GM19372 (cell line): ENCODE results near the gene PSMG3.
"Not testable (repeated sequence)": the region's sequence is repeated elsewhere in the genome, so short reads cannot be mapped to it uniquely, and the experiment has no call there.

Source experiments
- ATAC-seq: cut with Tn5 transposase; IDR thresholded peaks from one replicate; pipeline ENCODE4 v1.9.1; 2021; ENCODE audit warnings: mild to moderate bottlenecking, low read depth, moderate library complexity; ENCODE audit not compliant: unreplicated experiment

Gene PSMG3

DNA sequence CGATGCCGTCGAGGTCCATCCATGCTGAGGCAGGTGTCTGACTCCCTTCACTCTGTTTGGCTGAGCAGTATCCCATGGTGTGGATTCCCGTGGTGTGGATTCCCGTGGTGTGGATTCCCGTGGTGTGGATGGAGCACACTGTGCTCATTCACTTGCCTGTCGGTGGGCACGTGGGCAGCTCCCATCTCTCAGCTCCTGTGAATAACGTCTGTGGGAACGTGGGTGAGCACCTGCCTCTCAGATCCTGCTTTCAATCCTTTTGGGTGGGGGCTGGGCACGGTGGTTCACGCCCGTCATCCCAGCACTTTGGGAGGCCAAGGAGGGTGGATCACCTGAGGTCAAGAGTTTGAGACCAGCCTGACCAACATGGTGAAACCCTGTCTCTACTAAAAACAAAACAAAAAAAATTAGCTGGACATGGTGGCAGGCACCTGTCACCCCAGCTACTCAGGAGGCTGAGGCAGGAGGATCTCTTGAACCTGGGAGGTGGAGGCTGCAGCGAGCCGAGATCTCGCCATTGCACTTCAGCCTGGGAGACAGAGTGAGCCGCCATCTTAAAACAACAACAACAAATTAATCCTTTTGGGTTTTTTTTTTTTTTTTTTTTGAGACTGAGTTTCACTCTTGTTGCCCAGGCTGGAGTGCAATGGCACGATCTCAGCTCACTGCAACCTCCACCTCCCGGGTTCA, 13.6 kb upstream of the PSMG3 start:
- ATAC-seq = not testable (repeated sequence)

DNA sequence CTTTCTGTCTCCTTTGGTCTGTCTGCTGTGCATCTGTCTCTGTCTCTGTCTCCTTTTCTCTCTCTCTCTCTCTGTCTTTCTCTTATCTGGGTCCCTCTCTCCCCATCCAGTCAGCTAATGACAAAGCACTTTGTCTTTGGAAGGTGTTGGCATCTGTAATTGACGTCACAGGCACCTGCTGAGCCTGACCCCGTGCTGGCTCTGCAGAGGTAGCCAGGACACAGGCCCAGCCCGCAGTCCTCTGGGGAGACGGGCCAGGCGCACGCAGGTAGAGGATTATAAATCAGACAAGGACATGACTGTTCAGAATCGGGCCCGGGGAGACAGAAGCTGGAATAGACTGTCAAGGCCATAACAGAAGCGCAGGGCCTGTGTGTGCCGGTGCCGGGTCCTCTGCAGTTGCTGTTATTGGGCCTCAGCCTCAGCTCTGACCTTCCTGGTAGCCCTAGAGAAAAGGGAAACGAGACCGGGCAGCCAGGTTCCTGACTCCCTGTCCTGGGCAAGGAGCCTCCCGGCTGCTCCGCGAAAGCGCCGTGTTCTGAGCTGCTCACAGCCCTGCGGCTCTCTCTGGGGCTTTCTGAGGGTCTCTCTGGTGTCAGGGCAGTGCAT, 10.7 kb upstream of the PSMG3 start:
- no peak for ATAC-seq

DNA sequence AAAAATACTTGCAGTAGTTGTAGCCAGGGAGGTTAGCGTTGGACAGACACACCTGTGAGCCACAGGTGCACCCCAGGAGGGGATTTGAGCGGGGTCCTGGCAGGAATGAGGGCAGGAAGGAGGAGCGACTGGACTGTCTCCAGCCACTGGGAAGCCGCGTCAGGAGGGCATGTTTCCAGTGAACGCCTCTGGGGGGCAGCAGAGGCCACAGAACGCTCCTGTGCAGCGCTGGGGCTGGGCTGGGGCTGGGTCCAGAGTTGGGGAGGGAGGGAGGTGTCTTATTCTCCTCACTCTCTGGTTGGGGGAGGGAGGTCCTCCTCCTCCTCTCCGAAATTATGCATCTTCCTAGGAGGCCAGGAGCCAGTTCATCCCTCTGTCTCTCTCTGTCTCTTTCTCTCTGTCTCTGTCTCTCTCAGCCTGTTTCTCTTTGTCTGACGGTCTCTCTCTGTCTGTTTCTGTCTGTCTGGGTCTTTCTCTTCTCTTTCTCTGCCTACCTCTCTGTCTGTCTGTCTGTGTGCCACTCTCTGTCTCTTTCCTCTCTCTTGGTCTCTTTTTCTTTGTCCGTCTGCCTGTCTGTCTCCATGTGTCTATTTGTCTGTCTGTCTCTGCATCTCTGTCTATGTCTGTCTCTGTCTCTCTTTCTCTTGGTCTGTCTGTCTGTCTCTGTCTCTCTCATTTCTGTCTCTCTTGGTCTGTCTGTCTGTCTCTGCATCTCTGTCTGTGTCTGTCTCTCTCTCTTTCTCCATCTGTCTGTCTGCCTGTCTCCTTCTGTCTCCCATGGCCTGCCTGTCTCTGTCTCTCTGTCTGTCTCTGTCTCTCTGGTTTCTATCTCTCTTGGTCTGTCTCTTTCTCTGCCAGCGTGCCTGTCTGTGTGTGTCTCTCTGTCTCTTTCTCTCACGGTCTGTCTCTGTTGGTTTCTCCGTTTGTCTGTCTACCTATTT, 9.9 kb upstream of the PSMG3 start:
- ATAC-seq = no peak

DNA sequence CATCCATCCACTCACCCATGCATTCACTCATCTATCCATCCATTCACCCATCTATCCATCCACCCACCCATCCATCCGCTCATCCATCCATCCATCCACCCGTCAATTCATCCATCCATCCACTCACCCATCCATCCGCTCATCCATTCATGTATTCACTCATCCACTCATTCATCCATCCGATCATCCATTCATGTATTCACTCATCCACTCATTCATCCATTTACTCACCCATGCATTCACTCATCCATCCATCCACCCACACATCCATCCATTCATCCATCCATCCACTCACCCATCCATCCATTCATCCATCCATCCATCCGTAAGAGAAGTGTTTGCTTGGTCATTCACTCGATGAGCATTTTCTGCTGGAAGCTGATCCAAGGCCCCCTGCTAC, 8.7 kb upstream of the PSMG3 start:
- ATAC-seq = no peak

DNA sequence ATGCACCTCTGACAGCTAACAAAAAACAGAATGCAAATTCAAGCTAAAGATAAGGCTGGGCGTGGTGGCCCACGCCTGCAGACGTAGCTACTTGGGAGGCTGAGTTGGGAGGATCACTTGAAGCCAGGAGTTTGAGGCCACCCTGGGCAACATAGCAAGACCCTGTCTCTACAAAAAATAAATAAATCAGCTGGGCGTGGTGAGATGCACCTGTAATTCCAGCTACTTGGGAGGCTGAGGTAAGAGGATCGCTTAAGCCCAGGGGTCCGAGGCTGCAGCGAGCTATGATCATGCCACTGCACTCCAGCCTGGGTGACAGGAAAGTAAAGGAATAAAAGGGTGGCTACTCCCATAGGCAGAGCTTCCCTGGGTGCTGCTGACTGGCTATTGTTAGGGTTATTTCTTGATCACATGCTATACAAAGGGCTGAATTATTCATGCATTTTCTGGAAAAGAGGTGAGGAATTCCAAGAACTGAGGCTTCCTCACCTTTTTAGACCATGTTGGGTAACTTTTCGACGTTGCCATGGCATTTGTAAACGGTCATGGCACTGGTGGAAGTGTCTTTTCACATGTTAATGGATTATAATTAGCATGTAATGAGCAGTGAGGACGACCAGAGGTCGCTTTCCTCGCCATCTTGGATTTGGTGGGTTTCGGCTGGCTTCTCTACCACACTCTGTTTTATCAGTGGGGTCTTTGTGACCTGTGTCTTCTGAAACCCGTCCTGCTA, 6.9 kb upstream of the PSMG3 start:
- ATAC-seq = no peak

DNA sequence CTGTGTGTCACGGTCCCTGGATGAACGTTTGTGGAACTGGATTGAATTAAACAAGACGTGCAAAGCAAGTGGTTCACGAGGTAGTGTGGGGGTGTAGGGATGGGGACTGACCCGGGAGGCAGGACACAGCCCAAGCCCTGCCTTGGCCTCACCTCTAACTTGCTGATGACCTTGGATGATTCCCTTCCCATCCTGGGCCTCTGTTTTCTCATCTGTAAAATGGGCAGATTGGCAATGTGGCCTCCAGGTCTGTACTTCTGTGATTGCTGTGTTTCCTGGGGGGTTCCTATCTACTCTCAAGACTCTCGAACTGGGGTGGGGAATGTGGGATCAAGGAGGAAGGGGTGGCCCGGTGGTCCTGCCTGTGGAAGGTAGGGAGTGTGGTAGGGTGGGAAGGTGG, 6.0 kb upstream of the PSMG3 start:
- ATAC-seq = no peak

DNA sequence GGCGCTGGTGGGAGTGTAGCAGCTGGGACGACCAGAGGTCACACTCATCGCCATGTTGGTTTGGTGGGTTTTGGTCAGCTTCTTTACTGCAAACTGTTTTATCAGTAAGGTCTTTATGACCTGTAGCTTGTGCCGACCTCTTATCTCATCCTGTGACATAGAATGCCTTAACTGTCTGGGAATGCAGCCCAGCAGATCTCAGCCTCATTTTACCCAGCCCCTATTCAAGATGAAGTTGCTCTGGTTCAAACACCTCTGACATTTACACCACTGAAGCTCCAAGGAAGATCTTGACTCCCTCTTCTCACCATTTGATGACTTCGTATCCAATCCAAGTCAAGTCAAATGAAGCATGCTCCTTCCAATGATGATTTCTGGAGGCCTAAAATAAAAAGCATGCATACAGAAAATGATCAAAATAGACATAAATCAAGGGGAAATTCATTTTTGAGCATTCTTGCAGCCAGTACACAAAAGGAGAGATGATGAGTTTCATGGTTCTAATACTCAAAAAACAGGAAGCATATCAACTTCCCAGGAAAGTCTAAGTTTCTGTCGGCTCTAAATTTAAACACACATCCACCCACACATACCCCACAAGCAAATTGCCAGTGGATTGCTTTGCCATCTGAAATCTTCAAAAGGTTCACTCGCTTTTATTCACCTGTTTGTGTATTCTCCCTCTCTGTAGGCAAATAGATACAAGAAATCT, 2.4 kb upstream of the PSMG3 start:
- ATAC-seq = no peak

DNA sequence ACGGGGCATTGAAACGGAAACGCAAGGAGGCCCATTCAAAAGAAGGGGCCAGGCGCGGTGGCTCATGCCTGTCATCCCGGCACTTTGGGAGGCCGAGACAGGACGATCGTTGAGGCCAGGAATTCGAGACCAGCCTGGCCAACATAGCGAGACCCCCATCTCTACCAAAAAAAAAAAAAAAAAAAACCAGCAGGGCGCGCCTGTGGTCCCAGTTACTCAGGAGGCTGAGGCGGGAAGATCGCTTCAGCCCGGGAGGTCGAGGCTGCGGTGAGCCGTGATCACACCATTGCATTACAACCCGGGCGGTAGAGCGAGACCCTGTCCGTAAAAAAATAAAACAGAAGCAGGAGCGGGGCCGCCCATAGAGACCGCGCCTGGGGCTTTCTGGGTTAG, 396 bp downstream of the PSMG3 start:
- peak; percentile 6 for ATAC-seq

DNA sequence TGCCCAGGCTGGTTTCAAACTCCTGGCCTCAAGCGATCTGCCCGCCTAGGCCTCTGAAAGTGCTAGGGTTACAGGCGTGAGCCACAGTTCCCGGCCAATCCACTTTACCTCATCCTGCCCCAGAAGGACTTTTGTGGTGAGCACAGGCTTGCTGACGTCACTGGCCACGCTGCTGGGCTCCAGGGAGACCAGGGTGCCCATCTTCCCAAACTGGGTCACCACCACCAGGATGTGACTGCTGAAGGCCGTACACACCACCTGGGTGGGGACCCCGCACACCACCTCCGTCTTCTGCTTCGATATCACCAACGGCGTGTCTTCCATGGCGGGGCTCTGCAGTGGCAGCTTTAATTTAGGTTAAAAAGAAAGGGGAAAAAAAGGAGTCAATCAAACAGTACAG, 816 bp downstream of the PSMG3 start:
- ATAC-seq = no peak

DNA sequence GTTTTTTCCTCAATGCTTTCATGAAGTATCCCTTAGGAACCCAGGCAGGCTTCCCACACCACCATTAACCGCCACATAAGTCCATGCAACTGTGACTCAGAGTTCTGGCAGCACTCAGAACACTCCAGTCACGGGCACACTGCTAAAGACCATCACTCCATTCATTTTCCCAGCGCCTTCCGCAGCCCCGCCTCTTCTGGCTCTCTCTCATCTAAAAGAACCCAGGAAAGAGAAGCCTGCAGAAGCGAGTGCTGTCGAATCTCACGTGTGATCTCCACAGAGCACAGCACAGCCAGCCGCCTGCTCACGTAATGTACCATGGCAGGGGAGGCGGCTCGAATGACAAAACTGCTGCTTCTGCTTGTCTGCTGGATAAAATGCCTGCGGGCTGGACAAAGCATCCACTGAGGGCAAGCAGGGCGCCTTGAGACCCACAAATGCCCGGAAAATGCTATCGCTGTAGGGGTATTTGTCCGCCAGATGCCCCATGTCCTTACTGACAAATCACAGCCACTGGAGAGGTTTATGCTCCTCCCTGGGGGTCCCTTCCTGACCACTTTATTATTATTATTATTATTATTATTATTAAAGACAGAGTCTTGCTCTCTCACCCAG, 1.8 kb downstream of the PSMG3 start:
- no peak for ATAC-seq

DNA sequence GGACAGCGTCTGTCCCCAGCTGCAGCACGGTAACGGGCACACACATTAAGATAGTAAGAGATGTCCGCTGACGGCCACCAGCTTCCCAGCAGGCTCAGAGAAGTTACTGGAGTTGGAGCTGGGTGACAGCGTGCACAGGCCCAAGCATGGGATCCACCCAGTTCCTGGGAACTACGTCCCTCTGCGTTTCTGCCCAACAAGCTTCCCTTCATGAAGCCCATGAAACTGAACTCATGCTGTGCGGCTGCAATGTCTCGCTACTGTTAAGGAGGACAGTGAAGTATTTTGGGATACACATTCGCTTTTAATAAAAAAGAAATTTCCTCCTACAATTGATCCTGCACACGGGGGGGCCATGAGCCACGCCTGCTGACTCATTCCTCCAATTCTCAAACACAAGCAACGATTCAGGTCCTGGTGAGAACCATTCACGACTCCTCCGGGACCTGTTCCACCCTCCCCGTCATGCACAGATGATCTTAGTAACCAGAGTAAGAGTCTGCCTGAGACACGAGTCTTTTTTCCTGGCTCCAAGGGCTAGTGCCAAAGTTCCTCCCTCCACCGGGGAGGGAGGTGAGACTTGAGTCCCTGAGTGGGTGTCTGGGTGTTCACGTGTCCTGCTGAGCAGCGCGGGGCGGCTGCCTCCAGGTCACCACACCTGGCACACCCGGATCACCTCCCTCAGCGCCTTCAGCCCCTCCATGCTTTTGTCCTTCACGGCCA, 2.6 kb downstream of the PSMG3 start:
- no peak for ATAC-seq

DNA sequence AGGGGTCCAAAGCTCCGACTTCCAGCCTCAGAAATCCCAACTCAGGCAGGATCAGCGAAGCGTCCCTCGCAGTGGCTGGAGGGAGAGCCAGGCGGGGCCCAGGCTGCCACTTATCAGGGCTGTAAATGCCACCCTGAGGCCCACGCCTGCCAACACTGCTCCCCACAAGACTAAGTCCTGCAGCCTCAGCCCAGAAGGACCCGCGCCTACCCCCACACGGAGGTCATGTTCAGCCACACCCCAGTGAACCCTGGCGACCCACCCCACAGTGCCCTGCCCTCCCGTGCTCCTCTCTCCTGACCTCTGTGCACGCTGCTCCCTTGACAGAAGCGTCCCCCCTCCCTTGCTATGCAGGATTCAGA, 3.2 kb downstream of the PSMG3 start:
- no peak for ATAC-seq

DNA sequence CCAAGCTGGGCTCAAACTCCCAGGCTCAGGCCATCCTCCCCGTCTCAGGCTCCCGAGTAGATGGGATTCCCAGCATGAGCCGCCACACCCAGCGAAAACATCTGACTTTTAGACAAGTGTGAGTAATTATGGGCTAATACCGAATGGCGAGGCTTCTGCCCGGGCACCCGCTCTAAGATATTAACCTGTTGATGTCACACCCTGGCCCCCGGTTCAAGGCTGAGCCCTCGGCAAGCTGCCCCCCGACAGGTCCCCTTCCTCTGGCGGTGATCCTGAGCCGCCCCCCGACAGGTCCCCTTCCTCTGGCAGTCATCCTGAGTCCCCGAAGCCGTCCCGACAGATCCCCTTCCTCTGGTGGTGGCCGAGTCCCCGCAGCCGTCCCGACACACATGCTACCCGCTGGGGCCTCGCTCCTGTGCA, 5.2 kb downstream of the PSMG3 start:
- no peak for ATAC-seq

DNA sequence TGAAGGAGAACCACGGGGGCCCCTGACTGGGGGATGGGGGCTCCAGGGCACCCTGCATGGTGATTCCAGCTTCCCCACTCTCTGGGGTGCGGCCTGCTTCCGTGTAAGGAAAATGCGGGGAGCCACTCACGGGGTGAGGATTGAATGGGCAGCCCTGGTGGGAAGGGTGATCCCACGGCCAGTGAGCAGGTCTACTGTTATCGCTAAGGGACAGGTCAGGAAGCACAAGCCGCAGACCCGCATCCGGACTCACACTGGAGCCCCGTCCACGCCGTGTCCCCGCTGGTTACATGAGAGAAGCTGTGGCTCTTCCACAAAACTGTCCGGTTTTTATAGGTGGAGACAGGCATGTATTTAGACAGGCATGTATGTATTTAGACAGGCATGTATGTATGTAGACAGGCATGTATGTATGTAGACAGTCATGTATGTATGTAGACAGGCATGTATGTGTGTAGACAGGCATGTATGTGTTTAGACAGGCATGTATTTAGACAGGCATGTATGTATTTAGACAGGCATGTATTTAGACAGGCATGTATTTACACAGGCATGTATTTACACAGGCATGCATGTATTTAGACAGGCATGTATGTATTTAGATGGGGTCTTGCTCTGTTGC, 5.7 kb downstream of the PSMG3 start:
- ATAC-seq = no peak

DNA sequence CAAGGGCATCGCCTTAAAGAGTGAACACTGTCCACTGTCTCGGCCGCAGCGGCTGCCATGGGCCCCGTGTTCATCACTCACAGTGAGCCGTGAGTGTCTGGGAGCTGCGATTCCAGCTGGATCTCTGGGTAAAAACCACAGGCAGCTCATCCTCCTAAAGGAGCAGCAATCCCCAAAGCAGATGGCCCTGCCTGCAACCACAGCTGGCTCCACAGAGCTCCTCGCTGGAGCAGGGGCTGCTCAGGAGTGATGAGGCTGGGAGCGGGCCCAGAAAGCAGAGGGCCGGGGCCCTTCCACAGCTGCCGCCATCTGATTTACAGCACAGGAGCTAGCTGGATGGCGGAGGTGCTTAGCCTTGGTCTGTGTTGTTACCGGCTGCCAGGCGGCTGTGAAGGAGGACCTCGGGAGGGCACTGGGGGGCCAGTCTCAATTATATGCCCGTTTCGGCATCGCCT, 7.2 kb downstream of the PSMG3 start:
- no peak for ATAC-seq

DNA sequence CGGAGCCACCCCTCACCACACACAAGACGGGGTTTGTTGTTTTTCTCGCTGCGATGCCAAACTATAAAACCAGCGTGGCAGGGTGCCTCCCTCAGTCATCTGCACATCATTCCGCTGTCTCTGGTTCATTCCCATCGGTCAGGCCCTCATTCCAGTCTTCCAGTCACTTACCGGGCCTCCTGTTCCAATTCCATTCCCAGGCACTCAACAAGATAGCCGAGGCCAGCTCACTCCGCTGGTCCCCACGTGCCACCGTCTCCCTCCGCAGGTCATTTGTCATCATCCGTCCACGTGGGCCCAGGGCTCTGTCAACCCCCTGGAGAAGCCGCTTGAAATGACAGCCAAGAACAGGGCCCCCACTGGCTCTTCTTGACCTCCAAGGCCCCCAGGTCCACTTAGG, 7.7 kb downstream of the PSMG3 start:
- ATAC-seq = no peak

DNA sequence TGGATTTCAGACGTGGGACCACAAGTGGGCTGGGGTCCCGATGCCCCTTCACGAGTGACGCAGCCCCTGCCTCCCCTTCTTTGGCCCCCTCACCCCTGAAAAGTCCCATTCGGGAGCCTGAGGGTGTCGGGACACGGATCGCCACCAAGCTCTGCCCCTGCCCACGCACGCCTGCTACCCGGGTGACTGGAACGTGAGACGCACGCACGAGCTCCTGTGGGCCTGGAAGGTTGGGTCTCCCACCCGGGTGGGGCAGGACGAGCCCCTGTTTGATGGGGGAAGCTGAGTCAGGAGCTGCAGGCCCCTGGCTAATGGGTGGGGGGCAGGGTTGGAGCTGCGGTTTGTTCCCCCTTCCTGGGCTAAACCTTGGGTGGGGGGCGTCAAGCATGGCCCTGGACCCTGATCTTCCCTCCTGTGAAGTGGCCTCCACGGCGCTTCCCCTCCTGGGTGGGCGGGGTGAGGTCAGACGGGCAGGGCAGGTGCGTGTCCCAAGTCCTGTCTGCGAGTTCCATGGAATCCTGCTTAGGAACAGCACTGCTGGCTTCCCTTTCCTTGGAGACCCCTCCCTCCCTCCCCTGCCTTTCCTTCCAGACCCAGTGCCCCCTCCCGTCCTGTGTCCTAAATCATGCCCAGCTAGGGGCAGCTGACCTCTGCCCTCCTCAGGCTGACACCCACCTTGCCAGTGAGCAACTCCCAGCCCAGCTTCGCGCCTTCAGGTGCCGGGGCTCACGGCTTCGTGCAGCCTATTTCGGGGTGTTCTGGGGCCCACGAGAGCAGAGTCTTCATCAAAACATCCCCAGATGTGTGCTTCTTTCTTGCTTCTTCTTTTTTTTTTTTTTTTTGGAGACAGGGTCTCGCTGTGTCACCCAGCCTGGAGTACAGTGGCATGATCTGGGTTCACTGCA, 8.5 kb downstream of the PSMG3 start:
- no peak for ATAC-seq

DNA sequence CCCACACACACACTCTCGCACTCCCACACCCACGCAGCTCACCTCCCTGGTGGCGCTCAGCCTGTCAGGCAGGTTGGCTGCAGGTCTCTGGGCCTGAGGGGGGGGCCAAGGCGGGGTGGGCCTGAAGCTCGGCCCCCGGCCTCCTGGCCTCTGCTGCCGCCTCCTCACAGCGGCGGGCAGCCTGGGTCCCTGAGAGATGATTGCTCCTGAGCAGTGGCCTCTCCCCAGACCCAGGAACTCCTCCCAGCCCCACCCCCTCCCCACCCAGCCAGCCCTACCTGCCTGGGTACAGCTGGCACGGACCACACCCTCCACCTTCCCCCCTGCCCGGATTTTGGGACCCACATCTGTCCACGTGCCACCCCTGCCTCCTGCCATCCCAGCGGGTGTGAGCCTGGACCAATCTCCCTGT, 9.2 kb downstream of the PSMG3 start:
- ATAC-seq = no peak
